CD8-positive, alpha-beta memory T cell (primary cell): ENCODE data around the gene C4orf17. TPM values are rescaled to one million over a fixed set of nuclear protein-coding genes. Genes with fewer than 3 reads are reported as not detected.

Experiments
- CTCF ChIA-PET: fragments of 350-600 bp; sonication (Branson Sonifier 250); formaldehyde crosslinking; loops from one replicate; lab custom pipeline; 2021; ENCODE audit warnings: antibody characterized with exemption; lab: Charles Lee
- POLR2A ChIA-PET: fragments of 350-600 bp; sonication (Branson Sonifier 250); formaldehyde crosslinking; loops from one replicate; lab custom pipeline; 2021; ENCODE audit warnings: antibody characterized with exemption; lab: Charles Lee
- DNase-seq, 5 donors: peaks; one replicate each; pipeline versions ENCODE4 v3.0.0 to v3.0.0-alpha.2; 2020 to 2022; ENCODE audit warnings: mixed read lengths in 1 of 5
- H3K27ac ChIP-seq: one replicate; pipeline ENCODE4 v1.7.0; 2013; ENCODE audit warnings: low read depth, mild to moderate bottlenecking, low read length, moderate library complexity
- H3K27me3 ChIP-seq: 2 replicates; pipeline ENCODE4 v1.7.0; 2013; ENCODE audit warnings: low read length, mild to moderate bottlenecking; ENCODE audit not compliant: insufficient read depth, poor library complexity, severe bottlenecking
- H3K36me3 ChIP-seq: 2 replicates; pipeline ENCODE4 v1.7.0; 2013; ENCODE audit warnings: mild to moderate bottlenecking, low read length, moderate library complexity; ENCODE audit not compliant: insufficient read depth
- H3K4me1 ChIP-seq: 2 replicates; pipeline ENCODE4 v1.7.0; 2013; ENCODE audit warnings: mild to moderate bottlenecking, low read length, moderate library complexity; ENCODE audit not compliant: insufficient read depth
- H3K4me3 ChIP-seq: 2 replicates; pipeline ENCODE4 v1.7.0; 2013; ENCODE audit warnings: mild to moderate bottlenecking, low read length
- H3K9me3 ChIP-seq: 2 replicates; pipeline ENCODE4 v1.7.0; 2013; ENCODE audit warnings: mild to moderate bottlenecking, low read length
- H3K27ac Mint-ChIP-seq, 8 donors: one replicate each; pipeline ENCODE4 v1.8.0; 2020 to 2021; ENCODE audit warnings: mixed read lengths in 8 of 8, mild to moderate bottlenecking in 6 of 8, inconsistent platforms in 3 of 8, moderate library complexity in 3 of 8
- H3K27me3 Mint-ChIP-seq, 2 donors: one replicate each; pipeline ENCODE4 v1.8.0; 2020 to 2021; ENCODE audit warnings: mixed read lengths in 2 of 2, mild to moderate bottlenecking in 1 of 2, moderate library complexity in 1 of 2
- H3K36me3 Mint-ChIP-seq, 3 donors: one replicate each; pipeline ENCODE4 v1.8.0; 2020 to 2021; ENCODE audit warnings: mixed read lengths in 3 of 3, inconsistent platforms in 1 of 3, mild to moderate bottlenecking in 1 of 3
- H3K4me1 Mint-ChIP-seq, 3 donors: one replicate each; pipeline ENCODE4 v1.8.0; 2020 to 2021; ENCODE audit warnings: mixed read lengths in 3 of 3, inconsistent platforms in 1 of 3, mild to moderate bottlenecking in 1 of 3
- H3K4me3 Mint-ChIP-seq, 7 donors: one replicate each; pipeline ENCODE4 v1.8.0; 2020 to 2021; ENCODE audit warnings: mixed read lengths in 7 of 7, mild to moderate bottlenecking in 6 of 7, moderate library complexity in 4 of 7, inconsistent platforms in 2 of 7
- H3K9me3 Mint-ChIP-seq, 5 donors: one replicate each; pipeline ENCODE4 v1.8.0; 2020 to 2022; ENCODE audit warnings: mixed read lengths in 5 of 5, mild to moderate bottlenecking in 3 of 5, moderate library complexity in 2 of 5, inconsistent platforms in 1 of 5
- polyA plus RNA-seq: library from polyadenylated mRNA; unstranded; fragments of 300-500 nt; fragmentation: Illumina TruSeq; gene quantifications from one replicate; pipeline ENCODE4 v1.2.3, GENCODE V29; 2021
- total RNA-seq, 2 experiments: library from RNA; stranded (reverse); gene quantifications; one replicate each; pipeline ENCODE4 v1.2.3, GENCODE V29; 2021

The C4orf17 gene
- total RNA-seq (not detected), polyA plus RNA-seq (not detected)

DNA sequence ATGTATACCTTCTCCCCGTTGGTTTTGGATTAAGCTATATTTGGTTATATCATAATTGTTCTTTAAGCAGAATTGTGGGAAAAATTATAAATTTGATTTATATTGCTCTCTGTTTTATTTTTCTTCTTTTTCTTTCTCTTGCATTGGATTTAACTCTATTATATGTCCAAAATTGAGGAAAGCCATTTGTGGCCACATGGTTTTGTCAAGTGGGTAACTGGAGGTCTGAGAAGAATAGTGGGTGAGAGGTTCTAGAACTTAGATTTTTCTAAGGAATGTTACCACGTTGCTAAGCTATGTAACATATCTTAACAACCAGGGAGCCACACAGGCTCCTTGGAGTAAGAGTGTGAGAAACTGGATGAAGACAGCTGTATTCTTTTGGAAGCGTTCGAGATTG is at the start of gene C4orf17:
C4orf17 (plus strand) TSS at position 301 of the 400 bp plus-strand sequence. CDS start 2,061 bp downstream, outside the sequence.
- Mint-ChIP-seq H3K4me3 (no peak within 1 kb of the TSS), H3K4me1 (peaks cover 18 to 26% (median 21%) of the 10 kb centered on the region in 3 donors), H3K9me3 (peaks cover 0 to 6% (median 0%) of the 10 kb centered on the region in 5 donors), H3K36me3 (no peaks in the 10 kb centered on the region), H3K27ac (no peak within 1 kb of the TSS), H3K27me3 (peaks cover 5 to 14% of the 10 kb centered on the region in 2 donors)
- POLR2A ChIA-PET, result interaction anchor here (0.6 kb wide), 1 partner anchor 11 kb away, joined by 3 read pairs; no protein-coding TSS in a partner anchor
- peaks cover 37% of the 10 kb centered on the region for H3K4me1 ChIP-seq
- H3K9me3 ChIP-seq, result no peaks in the 10 kb centered on the region
- H3K27me3 ChIP-seq, result no peaks in the 10 kb centered on the region
- H3K36me3 ChIP-seq, result no peaks in the 10 kb centered on the region
- CTCF ChIA-PET, result no interaction called here
- H3K27ac ChIP-seq, result no peak within 1 kb of the TSS
- no peak for DNase-seq
- no peak within 1 kb of the TSS for H3K4me3 ChIP-seq

DNA sequence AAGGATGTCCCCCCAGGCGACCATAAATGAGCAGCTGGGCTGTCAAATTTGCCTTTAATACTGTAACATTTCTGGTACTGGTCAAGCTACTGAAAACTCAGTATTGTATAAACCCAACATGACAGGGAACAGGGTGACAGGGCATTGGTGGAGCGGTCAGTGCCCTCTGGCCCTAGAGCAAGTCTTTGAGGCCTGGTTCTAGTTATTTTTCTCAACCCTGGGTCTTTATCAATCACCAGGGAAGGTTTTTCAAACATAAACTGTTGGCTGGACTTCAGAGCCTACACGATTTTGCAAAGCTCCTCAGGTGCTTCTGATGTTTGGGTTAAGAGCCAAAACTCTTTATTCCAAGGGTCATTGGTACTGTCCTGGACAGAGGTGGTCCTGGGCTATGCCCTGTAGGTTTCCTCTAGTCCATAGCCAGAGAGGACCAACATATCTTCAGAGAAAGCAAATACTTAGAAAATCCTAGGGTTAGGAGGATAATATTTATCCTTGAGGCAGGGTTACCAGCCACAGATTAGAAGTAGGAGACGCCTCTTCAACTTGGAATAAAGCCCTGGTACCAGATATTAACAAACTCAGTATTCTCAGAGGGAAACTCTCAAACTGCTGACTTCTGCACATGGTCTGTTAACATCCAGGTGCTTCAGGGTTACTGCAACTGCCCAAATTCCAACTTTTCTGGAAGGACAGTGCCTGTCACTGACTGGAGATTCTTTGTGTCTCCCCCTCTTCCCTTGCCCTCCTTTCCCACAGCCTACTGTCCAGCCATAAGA is 49.0 kb upstream of the C4orf17 start:
- Mint-ChIP-seq H3K4me3 (no peak overlapping the region), H3K36me3 (no peaks in the 10 kb centered on the region), H3K27ac (peak overlapping the region in 1 of 8 donors; percentile 36), H3K9me3 (no peaks in the 10 kb centered on the region), H3K4me1 (no peaks in the 10 kb centered on the region), H3K27me3 (peaks cover 6 to 34% of the 10 kb centered on the region in 2 donors)
- Histone ChIP-seq H3K4me3 (no peak overlapping the region), H3K4me1 (no peaks in the 10 kb centered on the region), H3K27me3 (no peaks in the 10 kb centered on the region), H3K9me3 (no peaks in the 10 kb centered on the region), H3K36me3 (no peaks in the 10 kb centered on the region), H3K27ac (no peak overlapping the region)
- ChIA-PET POLR2A (no interaction called here), CTCF (interaction anchor here (0.9 to 1.5 kb wide), 2 partner anchors 10 to 994 kb away, joined by 3 to 4 read pairs; no protein-coding TSS in a partner anchor)
- DNase-seq, result no peak

DNA sequence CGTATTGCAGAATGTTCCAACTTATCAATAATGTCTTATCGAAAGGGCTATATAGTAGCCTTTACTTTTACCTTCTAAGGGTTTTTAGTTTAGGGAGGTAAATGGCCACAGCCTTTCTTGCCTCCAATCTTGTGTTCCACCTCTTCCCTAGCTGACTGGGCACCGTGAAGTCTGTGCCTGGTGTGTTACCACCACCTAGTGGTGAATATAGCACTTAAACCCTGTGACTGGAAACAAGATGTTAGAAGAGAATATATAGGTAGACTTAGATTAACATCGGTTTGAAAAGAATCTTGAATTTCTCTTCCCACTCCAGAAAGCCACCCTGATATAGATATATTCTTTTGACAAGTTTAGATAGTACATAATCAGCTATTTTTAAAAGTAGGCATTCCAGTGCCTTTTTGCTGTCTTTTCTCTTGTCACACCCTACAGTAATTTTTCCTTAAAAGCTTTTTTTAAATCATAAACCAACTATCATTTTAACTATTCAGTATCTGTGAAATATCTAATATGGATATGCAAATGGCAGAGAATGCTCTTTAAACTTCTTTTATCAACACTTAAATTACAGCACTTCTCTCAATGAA is 47.9 kb upstream of the C4orf17 start:
- H3K27me3 ChIP-seq, result no peaks in the 10 kb centered on the region
- Mint-ChIP-seq H3K9me3 (no peaks in the 10 kb centered on the region), H3K4me1 (no peaks in the 10 kb centered on the region), H3K4me3 (no peak overlapping the region), H3K27ac (peak overlapping the region in 1 of 8 donors; percentile 68), H3K27me3 (peaks cover 6 to 38% of the 10 kb centered on the region in 2 donors), H3K36me3 (no peaks in the 10 kb centered on the region)
- peak in 4 of 5 donors; percentile 29 to 57 (median 30) for DNase-seq
- H3K36me3 ChIP-seq, result no peaks in the 10 kb centered on the region
- H3K27ac ChIP-seq, result no peak overlapping the region
- H3K4me1 ChIP-seq, result no peaks in the 10 kb centered on the region
- CTCF ChIA-PET, result interaction anchor here (0.9 to 1.5 kb wide), 4 partner anchors 9 to 996 kb away, joined by 3 to 4 read pairs (median 3); no protein-coding TSS in a partner anchor
- POLR2A ChIA-PET, result no interaction called here
- no peaks in the 10 kb centered on the region for H3K9me3 ChIP-seq
- H3K4me3 ChIP-seq, result no peak overlapping the region

DNA sequence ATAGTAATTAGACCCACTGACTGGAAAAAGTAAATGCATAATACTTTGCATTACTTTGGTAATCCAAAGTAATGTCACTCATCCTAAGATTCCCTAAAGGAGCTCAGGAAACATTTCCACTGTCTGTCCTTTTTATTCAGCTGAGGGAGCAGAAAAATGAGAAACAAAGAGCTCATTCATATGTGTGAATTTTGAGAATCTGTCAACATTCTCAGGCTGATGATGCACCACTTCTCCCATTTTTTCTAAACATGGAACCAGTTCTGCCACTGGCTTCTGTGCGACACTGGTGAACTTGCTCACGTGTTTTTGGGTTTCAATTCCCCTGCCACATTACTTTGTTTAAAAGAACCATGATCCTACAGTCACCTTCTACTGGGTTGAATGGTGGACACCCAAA is 47.3 kb upstream of the C4orf17 start:
- H3K27me3 ChIP-seq, result no peaks in the 10 kb centered on the region
- H3K9me3 ChIP-seq, result no peaks in the 10 kb centered on the region
- H3K4me3 Mint-ChIP-seq, result no peak overlapping the region
- no peaks in the 10 kb centered on the region for H3K4me1 ChIP-seq
- no peak overlapping the region for H3K27ac ChIP-seq
- POLR2A ChIA-PET, result no interaction called here
- H3K9me3 Mint-ChIP-seq, result no peaks in the 10 kb centered on the region
- no peak for DNase-seq
- no peaks in the 10 kb centered on the region for H3K4me1 Mint-ChIP-seq
- no peaks in the 10 kb centered on the region for H3K36me3 ChIP-seq
- no peak overlapping the region for H3K27ac Mint-ChIP-seq
- peaks cover 11 to 40% of the 10 kb centered on the region in 2 donors for H3K27me3 Mint-ChIP-seq
- no peaks in the 10 kb centered on the region for H3K36me3 Mint-ChIP-seq
- CTCF ChIA-PET, result interaction anchor here (1.1 to 1.5 kb wide), 3 partner anchors 8 to 52 kb away, joined by 3 to 4 read pairs (median 3); no protein-coding TSS in a partner anchor
- H3K4me3 ChIP-seq, result no peak overlapping the region

DNA sequence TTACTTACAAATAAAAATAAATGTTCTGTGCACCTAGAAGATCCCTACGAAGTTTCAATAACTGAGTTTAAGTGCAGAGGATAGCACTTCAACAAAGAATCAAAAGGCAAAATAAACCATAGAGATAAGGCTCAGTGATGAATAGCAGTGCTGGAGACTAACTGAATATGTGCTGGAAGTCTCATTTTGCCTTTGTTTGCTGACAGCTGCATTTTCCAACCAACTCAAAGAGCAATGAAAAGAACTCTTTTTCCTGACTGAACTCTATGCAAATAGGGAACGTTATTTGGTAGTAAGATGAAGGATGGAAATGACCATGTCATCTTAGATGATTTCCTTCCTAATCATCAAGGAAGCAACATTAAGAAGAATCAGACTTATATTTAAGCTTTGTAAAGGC is 42.9 kb upstream of the C4orf17 start:
- H3K4me3 Mint-ChIP-seq, result no peak overlapping the region
- CTCF ChIA-PET, result no interaction called here
- POLR2A ChIA-PET, result no interaction called here

DNA sequence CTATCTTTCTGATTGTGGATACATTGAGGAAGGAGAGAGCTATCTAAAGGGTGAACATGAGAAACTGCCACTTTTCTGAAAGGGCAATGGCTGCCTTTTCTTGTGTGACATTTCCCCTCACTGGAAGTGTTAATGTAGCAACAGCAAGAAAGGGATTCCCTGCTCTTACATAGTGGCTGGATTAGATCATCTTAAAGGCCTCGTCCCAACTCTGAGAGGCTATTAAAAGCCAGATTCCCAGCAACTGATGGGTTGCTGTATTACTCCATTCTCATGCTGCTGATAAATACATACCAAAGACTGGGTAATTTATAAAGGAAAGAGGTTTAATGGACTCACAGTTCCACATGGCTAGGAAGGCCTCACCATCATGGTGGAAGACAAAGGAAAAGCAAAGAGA is 41.9 kb upstream of the C4orf17 start:
- CTCF ChIA-PET, result no interaction called here
- no peak overlapping the region for H3K27ac Mint-ChIP-seq
- POLR2A ChIA-PET, result no interaction called here

More for the DNA sequence above, 42.9 kb upstream of the C4orf17 start:
- Histone ChIP-seq H3K27me3 (no peaks in the 10 kb centered on the region), H3K36me3 (no peaks in the 10 kb centered on the region), H3K9me3 (no peaks in the 10 kb centered on the region), H3K4me3 (no peak overlapping the region), H3K4me1 (no peaks in the 10 kb centered on the region), H3K27ac (no peak overlapping the region)
- DNase-seq, result no peak
- Mint-ChIP-seq H3K36me3 (no peaks in the 10 kb centered on the region), H3K4me1 (no peaks in the 10 kb centered on the region), H3K27me3 (peaks cover 12 to 35% of the 10 kb centered on the region in 2 donors), H3K9me3 (no peaks in the 10 kb centered on the region), H3K27ac (no peak overlapping the region)

DNA sequence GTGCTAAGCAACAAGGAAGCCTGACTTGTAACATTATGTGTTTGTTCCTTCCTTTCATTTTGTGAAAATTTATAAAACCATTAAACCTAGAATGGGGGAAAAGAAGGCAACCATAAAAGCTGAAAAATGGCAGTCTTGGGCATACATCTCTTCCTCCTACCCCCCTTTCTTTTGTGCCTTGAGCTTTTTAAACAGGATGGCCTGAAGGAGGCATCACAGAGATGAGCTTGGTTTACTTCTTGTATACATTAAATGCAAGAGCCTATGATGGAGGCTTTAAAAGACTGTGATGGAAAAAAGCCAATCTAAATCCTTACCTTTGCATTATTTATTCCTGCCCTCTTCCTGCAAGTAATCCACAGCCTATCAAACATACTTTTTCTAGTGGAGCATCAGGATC is 39.5 kb upstream of the C4orf17 start:
- Mint-ChIP-seq H3K4me3 (no peak overlapping the region), H3K4me1 (no peaks in the 10 kb centered on the region), H3K27ac (no peak overlapping the region), H3K36me3 (no peaks in the 10 kb centered on the region), H3K27me3 (peaks cover 12 to 23% of the 10 kb centered on the region in 2 donors), H3K9me3 (no peaks in the 10 kb centered on the region)
- ChIA-PET POLR2A (no interaction called here), CTCF (interaction anchor here (2.1 kb wide), 1 partner anchor 9 kb away, joined by 4 read pairs; no protein-coding TSS in a partner anchor)
- Histone ChIP-seq H3K27me3 (no peaks in the 10 kb centered on the region), H3K9me3 (no peaks in the 10 kb centered on the region), H3K27ac (no peak overlapping the region), H3K4me1 (no peaks in the 10 kb centered on the region), H3K4me3 (no peak overlapping the region), H3K36me3 (no peaks in the 10 kb centered on the region)
- no peak for DNase-seq

More for the DNA sequence above, 41.9 kb upstream of the C4orf17 start:
- Histone ChIP-seq H3K27ac (no peak overlapping the region), H3K27me3 (no peaks in the 10 kb centered on the region), H3K4me3 (no peak overlapping the region), H3K4me1 (no peaks in the 10 kb centered on the region), H3K9me3 (no peaks in the 10 kb centered on the region), H3K36me3 (no peaks in the 10 kb centered on the region)
- Mint-ChIP-seq H3K36me3 (no peaks in the 10 kb centered on the region), H3K9me3 (no peaks in the 10 kb centered on the region), H3K4me1 (no peaks in the 10 kb centered on the region), H3K4me3 (no peak overlapping the region), H3K27me3 (peaks cover 12 to 32% of the 10 kb centered on the region in 2 donors)
- DNase-seq, result no peak

DNA sequence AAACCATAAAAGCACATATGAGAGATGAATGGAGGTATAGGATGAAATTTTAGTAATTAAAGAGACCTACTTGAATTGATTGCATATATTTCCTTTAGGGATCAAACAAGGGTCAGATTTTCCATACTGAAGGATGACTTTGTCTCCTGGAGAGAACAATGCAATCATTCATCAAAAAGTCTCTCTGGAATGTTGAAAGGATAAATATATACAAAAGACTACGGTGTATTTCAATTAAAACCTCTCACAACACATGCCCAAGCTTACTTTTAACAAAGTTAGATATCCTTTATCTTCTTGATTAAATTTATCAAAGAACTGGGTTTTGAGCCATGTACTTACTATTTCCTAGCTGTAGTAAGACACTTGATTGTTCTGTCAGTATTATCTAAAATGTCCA is 38.9 kb upstream of the C4orf17 start:
- H3K36me3 ChIP-seq, result no peaks in the 10 kb centered on the region
- no peak overlapping the region for H3K4me3 ChIP-seq
- no peaks in the 10 kb centered on the region for H3K9me3 ChIP-seq
- H3K9me3 Mint-ChIP-seq, result no peaks in the 10 kb centered on the region
- no peaks in the 10 kb centered on the region for H3K27me3 ChIP-seq
- peaks cover 12 to 20% of the 10 kb centered on the region in 2 donors for H3K27me3 Mint-ChIP-seq
- H3K27ac ChIP-seq, result no peak overlapping the region
- ChIA-PET CTCF (interaction anchor here (2.1 kb wide), 1 partner anchor 9 kb away, joined by 4 read pairs; no protein-coding TSS in a partner anchor), POLR2A (no interaction called here)
- no peak overlapping the region for H3K4me3 Mint-ChIP-seq
- no peak for DNase-seq
- H3K4me1 ChIP-seq, result no peaks in the 10 kb centered on the region
- no peaks in the 10 kb centered on the region for H3K36me3 Mint-ChIP-seq
- H3K27ac Mint-ChIP-seq, result no peak overlapping the region
- no peaks in the 10 kb centered on the region for H3K4me1 Mint-ChIP-seq
